GM18502 (cell line): Measurements from ENCODE around the gene KRTAP10-7.
"Not testable (repeated sequence)": the region's sequence is repeated elsewhere in the genome, so short reads cannot be mapped to it uniquely, and the experiment has no call there.

Experiments
- ATAC-seq: cut with Tn5 transposase; IDR thresholded peaks from one replicate; pipeline ENCODE4 v1.9.1; 2021; ENCODE audit warnings: mild to moderate bottlenecking; ENCODE audit not compliant: unreplicated experiment, poor library complexity

KRTAP10-7 gene

DNA sequence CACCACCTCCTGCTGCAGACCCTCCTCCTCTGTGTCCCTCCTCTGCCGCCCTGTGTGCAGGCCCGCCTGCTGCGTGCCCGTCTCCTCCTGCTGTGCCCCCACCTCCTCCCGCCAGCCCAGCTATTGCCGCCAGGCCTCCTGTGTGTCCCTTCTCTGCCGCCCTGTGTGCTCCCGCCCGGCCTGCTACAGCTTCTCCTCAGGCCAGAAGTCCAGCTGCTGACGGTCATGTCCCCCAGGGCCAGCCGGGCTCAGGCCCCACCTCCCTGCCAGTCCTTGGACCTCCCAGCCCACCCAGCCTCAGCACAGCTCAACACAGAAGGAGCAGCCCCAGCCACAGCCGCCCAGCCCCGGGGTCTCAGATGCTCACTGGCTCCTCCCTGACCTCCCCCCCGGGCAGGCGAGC is 27.4 kb downstream of the KRTAP10-7 start:
- ATAC-seq = not testable (repeated sequence)

DNA sequence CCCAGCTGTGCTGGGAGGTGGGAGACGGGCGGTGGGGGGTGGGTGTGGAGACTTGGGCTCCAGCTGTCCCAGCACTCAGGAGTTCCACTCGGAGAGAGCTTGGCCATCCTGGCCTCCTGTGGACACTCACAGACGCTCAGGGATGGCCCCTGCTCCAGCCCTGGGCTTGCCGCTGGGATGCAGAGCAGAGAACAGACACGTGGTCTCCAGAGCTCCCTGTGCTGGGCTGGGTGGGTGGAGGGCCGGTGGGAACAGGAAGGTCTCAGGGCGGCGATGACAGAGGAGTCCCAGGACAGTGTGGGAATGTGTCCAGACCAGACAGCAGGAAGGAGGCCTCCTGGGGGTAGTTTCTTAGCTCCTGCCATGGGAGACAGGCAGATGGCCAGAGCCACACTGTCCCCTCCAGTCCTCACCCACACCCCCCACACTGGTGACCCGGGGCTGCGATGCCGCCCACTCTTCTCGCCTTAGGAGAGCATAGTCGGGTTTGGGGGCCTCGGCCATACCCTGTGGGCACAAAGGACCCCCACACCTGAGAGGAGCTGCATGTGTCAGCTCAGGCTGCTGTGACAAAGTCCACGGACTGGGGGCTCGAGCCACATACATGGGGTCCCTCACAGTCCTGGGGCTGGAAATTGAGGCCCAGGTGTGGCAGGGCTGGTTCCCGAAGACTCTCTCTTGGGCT is 28.5 kb downstream of the KRTAP10-7 start:
- ATAC-seq = no peak

DNA sequence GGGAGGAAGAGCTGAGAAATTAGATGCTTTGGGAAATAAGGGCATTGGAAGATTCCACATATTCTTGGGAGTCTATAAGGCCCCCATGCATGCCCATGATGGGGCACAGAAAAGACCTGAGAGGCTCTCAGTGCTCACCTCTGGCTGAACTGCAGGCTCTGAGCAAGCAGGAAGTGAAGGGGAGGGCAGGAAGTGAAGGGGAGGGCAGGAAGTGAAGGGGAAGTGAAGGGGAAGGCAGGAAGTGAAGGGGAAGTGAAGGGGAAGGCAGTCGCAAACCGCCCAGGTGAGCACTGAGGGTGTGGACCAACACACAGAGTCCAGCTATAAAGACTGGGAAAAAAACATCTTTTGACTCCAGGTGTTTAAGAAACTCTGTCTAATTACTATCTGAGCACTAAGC is 30.0 kb downstream of the KRTAP10-7 start:
- ATAC-seq = no peak

DNA sequence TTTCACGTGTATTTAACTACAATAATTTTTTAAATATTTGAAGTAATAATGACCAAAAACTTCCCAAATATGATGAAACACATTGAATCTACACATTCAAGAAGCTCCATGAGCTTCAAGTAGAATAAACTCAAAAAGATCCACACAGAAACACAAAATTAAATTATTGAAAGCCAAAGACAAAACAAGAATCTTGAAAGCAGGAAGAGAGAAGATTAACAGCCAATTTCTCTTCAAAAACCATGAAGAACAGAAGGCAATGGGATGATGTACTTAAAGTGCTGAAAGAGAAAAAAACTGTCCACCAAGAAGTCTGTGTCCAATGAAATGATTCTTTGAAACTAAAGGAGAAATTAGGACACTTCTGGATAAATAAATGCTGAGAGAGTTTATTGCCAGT is 31.7 kb downstream of the KRTAP10-7 start:
- no peak for ATAC-seq

DNA sequence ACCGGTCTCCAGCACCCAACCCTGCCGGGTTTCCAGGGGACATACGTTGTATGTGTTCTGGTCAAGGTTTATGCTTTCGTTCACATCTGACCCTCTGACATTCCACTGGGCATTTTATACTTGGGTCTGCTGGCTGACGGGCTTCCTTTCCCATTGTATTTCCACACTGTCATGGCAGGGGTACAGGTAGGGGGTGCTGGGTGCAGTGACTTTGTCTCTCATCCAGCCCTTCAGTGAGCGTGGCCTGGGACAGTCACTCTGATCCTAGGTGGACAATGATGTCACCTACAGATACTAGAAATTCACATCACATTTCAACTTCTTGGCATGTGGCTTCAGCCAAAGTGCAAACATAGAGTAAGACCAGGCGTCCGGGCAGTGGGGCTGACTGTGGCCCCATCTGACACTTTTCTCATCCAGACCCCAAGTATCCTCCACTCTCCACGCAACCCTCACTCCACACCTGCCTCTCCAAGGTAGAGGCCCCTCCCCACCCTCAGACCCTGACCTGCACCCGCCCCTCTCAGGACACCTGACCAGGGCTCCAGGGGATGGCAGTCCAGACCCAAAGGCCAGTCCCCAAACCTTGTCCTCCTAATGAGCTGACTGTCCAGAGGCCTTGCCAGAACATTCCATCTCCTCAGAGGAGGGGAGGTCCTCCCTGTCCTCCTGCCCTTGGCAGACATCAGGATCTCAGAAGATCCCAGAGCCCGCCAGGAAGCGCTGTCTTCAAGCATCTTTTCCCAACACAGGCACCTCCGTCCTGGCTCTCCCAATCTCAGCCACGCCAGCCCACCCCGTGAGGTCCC is 36.0 kb downstream of the KRTAP10-7 start:
- no peak for ATAC-seq

DNA sequence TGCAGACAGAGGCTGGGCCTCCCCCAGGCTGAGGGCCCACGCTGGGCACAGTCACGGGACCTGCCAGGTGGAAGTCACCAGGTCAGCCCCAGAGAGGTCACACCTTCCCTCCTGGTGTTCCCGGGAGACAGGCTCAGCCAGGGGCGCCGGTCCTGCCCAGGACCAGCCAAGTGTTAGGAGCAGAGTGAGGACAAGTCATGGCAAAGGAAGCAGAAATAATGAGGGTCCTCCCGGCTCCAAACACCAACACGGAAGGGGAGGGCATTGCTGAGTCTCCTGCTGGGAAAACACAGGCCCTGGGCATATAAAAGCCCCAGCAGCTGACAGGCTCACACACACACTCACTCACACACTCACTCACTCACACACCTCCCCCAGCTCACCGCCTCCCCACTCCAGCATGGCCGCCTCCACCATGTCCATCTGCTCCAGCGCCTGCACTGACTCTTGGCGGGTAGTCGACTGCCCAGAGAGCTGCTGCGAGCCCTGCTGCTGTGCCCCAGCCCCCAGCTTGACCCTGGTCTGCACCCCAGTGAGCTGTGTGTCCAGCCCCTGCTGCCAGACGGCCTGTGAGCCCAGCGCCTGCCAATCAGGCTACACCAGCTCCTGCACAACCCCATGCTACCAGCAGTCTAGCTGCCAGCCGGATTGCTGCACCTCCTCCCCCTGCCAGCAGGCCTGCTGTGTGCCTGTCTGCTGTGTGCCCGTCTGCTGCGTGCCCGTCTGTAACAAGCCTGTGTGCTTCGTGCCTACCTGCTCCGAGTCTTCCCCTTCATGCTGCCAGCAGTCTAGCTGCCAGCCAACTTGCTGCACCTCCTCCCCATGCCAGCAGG is 36.8 kb downstream of the KRTAP10-7 start, which contains the start of gene KRTAP10-10:
Gene KRTAP10-10, plus strand, starts transcription at position 339 of the 833 bp plus-strand sequence. Its CDS starts 62 bp downstream, at position 401.
- ATAC-seq = no peak

DNA sequence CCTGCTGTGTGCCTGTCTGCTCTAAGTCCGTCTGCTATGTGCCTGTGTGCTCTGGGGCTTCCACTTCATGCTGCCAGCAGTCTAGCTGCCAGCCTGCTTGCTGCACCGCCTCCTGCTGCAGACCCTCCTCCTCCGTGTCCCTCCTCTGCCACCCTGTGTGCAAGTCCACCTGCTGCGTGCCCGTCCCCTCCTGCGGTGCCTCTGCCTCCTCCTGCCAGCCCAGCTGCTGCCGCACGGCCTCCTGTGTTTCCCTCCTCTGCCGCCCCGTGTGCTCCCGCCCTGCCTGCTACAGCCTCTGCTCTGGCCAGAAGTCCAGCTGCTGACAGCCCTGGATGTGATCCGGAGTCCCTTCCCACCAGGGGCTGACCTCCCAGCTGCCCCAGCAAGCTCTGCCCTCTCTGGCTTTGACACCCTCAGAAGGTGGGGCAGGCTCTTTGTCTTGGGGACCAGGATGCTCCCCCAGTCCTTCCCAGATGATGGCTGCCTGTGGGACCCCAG is 37.5 kb downstream of the KRTAP10-7 start:
- not testable (repeated sequence) for ATAC-seq

DNA sequence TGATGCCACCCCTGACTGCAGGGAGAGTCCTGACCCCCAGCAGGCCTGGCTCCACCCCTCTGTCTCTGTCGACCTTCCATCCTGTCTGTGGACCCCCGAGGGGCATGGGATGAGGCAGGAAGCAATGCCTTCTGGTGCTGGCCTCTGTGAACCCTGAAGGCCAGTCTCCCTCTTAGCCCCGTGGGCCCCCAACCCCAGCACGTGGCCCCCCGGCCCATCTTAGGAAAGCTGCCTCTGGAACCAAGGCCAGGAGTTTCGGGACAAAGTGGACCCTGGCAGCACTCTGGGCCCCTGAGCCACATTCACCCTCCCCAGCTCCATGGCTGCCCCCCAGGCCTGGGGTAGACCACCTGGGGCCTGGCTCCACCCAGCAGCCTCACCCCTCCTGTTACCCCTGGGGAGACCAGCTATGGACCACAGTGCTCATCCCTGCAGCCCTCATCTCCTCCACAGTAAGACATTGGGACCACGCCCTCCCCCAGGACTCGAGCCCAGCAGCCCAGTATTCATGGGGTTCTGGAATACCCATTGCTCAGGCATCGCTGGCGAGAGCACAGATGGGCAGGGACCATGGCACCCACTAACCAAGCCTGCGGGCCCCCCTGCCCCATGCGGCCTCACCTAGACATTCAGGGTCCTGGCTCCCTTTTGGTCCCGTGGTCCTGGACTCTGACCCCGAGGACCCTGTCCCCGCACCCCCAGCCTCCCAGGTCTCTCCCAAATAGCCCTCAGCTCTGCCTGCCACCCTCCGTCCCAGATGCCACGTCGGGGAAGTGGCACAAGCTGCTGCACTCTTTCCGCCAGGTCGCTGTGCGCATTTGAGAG is 38.3 kb downstream of the KRTAP10-7 start:
- not testable (repeated sequence) for ATAC-seq

DNA sequence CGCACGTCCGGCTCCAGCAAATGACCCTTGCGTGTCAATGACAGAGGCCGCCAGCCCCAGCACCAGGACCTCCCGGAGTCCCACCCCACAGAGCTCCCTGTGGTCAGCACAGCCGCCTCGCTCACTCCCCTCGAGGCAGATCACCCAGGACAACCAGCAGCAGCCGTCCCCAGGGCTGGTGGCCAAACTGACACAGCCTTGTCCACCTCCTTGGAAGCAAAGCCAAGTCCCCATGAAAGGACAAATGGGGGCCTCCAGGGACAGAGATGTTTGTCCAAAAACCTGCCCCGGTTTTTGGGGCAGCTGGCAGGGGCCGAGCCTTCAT is 38.9 kb downstream of the KRTAP10-7 start:
- ATAC-seq = no peak

DNA sequence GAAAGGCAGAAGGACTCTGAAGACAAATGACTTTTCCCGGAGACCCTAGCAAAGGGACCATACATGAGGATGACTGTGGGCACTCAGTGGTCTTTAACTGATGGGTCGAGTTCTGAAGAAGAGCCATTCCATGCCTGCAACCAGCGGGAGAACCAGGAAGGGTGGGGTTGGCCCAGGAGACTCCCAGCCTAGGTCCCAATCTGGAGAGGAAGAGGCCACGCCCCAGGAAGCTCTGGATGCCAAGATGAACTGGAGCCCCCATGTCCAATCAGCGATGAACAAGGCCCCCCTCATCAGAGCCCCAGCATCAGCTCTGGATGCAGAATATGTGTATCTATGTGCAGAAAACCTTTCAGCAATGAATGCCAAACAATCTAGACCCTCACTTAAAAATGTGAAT is 40.4 kb downstream of the KRTAP10-7 start:
- ATAC-seq = no peak

DNA sequence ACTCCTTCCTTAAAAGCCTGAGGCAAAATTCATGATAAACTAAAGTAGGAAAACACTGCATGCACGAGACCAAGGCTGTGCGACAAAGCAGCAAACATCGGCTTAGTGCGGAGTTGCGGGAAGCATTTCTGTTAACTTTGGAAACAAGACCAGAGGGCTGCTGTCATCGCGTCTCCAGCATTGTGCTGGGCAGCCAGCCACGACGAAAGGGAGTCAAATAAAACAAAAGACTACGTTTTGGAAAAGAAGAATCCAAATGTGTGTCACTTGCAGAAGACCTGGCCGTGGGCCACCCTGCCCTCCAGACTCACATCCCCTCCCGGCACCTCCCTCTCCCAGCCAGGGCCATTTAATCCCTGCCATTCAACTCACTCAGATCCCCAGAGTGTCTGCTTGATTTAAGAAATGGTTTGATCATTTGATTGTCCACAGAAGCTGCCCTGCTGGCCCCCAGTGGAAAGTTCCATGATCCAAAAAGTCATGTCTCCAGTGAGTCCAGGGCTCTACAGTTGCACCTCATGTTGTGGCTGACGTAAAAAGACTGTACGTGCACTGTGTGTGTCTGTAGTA is 43.4 kb downstream of the KRTAP10-7 start:
- no peak for ATAC-seq

DNA sequence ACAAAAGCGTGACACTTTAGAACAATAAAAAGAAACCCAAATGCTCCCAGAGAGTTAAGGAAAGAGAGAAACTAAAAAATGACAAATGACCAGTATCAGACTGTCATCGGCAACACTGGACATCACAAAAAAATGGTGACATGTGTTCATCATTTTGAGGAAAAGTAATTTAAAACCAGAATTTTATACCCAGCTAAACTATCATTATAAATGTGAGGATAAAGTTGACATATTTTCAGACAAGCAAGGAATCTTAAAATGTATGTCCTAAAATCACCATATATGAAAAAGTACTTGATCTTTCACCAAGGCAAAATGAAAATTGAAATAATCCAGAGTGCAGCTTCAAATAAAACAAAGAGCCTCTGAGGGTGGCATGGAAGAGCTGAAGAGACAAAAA is 44.5 kb downstream of the KRTAP10-7 start:
- no peak for ATAC-seq

DNA sequence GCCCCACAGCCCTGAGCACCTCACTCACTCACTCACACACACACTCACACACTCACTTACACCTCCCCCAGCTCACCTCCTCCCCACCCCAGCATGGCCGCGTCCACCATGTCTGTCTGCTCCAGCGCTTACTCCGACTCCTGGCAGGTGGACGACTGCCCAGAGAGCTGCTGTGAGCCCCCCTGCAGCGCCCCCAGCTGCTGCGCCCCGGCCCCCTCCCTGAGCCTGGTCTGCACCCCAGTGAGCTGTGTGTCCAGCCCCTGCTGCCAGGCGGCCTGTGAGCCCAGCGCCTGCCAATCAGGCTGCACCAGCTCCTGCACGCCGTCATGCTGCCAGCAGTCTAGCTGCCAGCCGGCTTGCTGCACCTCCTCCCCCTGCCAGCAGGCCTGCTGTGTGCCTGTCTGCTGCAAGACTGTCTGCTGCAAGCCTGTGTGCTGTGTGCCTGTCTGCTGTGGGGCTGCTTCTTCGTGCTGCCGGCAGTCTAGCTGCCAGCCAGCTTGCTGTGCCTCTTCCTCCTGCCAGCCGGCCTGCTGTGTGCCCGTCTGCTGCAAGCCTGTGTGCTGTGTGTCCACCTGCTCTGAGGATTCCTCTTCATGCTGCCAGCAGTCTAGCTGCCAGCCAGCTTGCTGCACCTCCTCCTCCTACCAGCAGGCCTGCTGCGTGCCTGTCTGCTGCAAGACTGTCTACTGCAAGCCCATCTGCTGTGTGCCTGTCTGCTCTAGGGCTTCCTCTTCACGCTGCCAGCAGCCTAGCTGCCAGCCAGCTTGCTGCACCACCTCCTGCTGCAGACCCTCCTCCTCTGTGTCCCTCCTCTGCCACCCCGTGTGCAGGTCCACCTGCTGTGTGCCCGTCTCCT is 46.2 kb downstream of the KRTAP10-7 start, which contains the start of gene KRTAP10-11:
Gene KRTAP10-11, plus strand, starts transcription at position 49 of the 856 bp plus-strand sequence. Its CDS starts 45 bp downstream, at position 94.
- not testable (repeated sequence) for ATAC-seq

DNA sequence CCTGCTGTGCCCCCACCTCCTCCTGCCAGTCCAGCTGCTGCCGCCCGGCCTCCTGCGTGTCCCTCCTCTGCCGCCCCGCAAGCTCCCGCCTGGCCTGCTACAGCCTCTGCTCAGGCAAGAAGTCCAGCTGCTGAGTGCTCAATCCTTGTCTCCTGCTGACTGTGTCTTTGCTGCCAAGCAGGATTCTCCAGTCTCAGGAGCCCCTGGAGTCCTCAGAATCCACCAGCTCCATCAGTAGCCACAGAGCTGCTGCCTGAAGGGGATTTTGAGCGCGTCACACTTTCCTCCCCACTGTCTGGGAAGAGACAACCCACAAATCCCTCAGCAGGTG is 46.8 kb downstream of the KRTAP10-7 start:
- ATAC-seq = no peak

DNA sequence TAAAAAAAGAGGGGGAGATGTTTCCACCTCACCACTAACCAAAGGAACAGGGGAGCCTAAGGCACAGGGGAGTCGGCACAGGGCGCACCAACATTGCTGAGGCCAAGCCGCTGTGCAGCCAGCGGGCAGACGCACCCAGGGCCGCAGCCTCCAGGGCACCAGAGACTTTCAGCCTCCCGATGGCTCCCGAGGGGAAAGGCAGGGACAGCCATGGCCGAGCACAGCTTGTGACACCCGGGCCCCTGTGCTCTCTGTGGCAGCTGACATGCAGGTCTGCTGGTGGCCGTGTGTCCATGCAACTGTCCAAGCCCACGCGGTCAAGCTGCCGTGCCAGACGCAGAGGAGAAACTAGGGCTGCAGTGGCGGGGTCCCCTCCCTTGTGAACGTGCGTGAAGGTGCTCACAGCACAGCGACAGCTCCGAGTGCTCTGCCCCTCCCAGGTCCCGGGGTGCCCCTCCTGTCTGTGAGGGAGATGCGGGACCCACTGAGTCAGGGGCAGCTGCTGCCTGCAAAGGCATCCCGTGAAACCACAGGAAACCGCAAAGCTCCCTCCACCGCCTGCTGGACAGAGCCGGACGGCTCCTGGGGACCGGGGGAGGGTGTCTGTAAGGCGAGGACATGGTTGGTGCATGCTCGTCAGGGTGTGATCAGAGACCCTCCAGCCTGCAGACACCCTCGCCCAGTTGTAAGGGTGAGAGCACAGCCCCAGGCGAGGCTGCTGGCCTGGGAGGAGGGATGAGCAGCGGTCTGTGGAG is 48.3 kb downstream of the KRTAP10-7 start:
- no peak for ATAC-seq

DNA sequence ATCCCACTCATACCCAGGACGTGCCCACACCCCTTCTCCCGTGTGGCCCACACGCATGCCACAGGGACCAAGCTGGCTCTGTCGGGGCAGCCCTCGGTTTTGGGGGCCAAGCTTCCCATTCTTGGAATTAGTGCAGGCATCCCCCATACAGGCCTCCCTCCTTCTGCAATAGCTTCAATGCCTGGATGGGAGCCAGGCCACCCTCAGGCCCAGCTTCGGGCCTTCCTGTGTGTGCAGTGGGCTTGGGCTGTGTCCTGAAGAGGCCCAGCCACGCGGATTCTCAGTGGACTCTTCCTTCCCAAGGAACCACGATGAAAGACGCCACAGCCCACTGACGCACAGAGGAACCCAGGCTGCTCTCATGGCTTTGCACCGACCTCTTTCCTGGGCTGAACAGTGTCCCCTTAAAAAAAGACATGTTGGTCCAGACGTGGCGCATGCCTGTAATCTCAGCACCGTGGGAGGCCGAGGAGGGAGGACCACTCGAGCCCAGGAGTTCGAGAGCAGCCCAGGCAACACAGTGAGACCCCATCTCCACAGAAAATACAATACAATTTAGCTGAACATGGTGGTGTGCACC is 49.2 kb downstream of the KRTAP10-7 start:
- ATAC-seq = no peak

DNA sequence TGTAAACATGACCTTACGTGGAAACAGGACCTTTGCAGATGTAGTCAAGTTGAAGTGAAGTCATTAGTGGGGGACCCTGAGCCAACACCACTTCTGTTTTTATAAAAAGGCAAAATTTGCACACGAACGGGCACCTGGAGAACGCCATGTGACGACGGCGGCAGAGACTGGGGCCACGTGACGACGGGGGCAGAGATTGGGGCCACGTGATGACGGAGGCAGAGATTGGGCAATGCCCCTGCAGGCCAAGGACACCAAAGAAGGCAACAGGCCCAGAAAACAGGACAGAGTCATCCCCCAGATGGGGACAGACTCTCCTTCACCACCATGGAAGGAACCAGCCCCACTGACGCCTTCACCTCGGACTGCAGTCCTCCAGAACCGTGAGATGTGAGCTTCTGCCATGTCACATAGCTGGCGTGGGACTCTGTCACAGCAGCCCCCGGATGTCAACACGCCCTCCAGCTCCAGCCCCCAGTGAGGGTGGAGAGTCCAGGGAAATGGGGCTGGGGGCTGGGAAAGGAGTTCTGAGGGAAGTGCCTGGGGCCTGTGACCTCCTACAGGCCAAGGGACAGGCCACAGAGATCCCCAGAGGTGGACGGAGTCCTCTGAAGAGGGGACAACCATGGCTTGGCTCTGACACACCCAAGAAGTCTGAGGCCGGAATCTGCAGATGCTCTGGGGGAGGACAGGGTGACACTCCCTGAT is 50.0 kb downstream of the KRTAP10-7 start:
- no peak for ATAC-seq
